Activated CD8-positive, alpha-beta memory T cell treated with anti-CD3 and anti-CD28 coated beads for 36 hours (primary cell): Measurements from ENCODE around the gene LYL1. TPM values are rescaled to one million over a fixed set of nuclear protein-coding genes. Genes with fewer than 3 reads are reported as not detected.

Experiments used
- CTCF ChIA-PET: fragments of 350-600 bp; sonication (Branson Sonifier 250); formaldehyde crosslinking; loops from one replicate; lab custom pipeline; 2021; ENCODE audit warnings: antibody characterized with exemption; lab: Charles Lee
- POLR2A ChIA-PET: fragments of 350-600 bp; sonication (Branson Sonifier 250); formaldehyde crosslinking; loops from one replicate; lab custom pipeline; 2021; ENCODE audit warnings: antibody characterized with exemption; lab: Charles Lee
- total RNA-seq, 2 experiments: library from RNA; stranded (reverse); gene quantifications; one replicate each; pipeline ENCODE4 v1.2.3, GENCODE V29; 2021

The LYL1 gene
- total RNA-seq, 2 experiments from 2014 or later: 1.8 to 2.8 TPM

GRCh38 chr19:13058951-13059660, 43.6 kb downstream of the LYL1 start:
- CTCF ChIA-PET: interaction anchor here (1.2 to 6.3 kb wide), 6 partner anchors 11 to 94 kb away, joined by 3 to 110 read pairs (median 22); no protein-coding TSS in a partner anchor
- POLR2A ChIA-PET: interaction anchor here (0.6 kb wide), 1 partner anchor 36 kb away, joined by 4 read pairs; no protein-coding TSS in a partner anchor

- CTCF ChIA-PET: interaction anchor here (0.8 to 6.3 kb wide), 6 partner anchors 37 to 92 kb away, joined by 3 to 110 read pairs (median 5); no protein-coding TSS in a partner anchor
- POLR2A ChIA-PET: no interaction called here
These were observed 44.9 kb downstream of the LYL1 start for GRCh38 chr19:13057744-13058143.

GRCh38 chr19:13057147-13057572, 45.5 kb downstream of the LYL1 start:
- POLR2A ChIA-PET: no interaction called here
- CTCF ChIA-PET: interaction anchor here (1.2 to 6.3 kb wide), 4 partner anchors 38 to 92 kb away, joined by 3 to 110 read pairs (median 28); no protein-coding TSS in a partner anchor

- CTCF ChIA-PET: interaction anchor here (0.7 to 6.3 kb wide), 5 partner anchors 22 to 91 kb away, joined by 3 to 49 read pairs (median 3); partner anchors contain the start of gene TRMT1
- POLR2A ChIA-PET: no interaction called here
These were observed 46.5 kb downstream of the LYL1 start for GRCh38 chr19:13056052-13056660.

GRCh38 chr19:13055213-13056051, 47.2 kb downstream of the LYL1 start:
- CTCF ChIA-PET: interaction anchor here (0.8 to 2.1 kb wide), 4 partner anchors 42 to 90 kb away, joined by 3 to 7 read pairs (median 3); partner anchors contain the start of gene TRMT1
- POLR2A ChIA-PET: no interaction called here

GRCh38 chr19:13054626-13055212, 47.9 kb downstream of the LYL1 start:
- POLR2A ChIA-PET: no interaction called here
- CTCF ChIA-PET: interaction anchor here (0.8 to 2.1 kb wide), 5 partner anchors 10 to 89 kb away, joined by 3 to 7 read pairs (median 4); no protein-coding TSS in a partner anchor

- CTCF ChIA-PET: interaction anchor here (0.8 to 1.3 kb wide), 4 partner anchors 9 to 76 kb away, joined by 3 to 4 read pairs (median 4); no protein-coding TSS in a partner anchor
- POLR2A ChIA-PET: no interaction called here
These were observed 48.7 kb downstream of the LYL1 start for GRCh38 chr19:13053761-13054625.

GRCh38 chr19:13053238-13053637, 49.4 kb downstream of the LYL1 start:
- CTCF ChIA-PET: interaction anchor here (1.3 kb wide), 1 partner anchor 20 kb away, joined by 3 read pairs; no protein-coding TSS in a partner anchor
- POLR2A ChIA-PET: no interaction called here

GRCh38 chr19:13052447-13053175, 50.0 kb downstream of the LYL1 start:
- ChIA-PET POLR2A (no interaction called here), CTCF (interaction anchor here (1.3 to 2.0 kb wide), 2 partner anchors 9 to 19 kb away, joined by 3 to 9 read pairs; no protein-coding TSS in a partner anchor)

GRCh38 chr19:13051557-13052165, 51.0 kb downstream of the LYL1 start:
- CTCF ChIA-PET: interaction anchor here (1.0 to 2.0 kb wide), 3 partner anchors 10 to 86 kb away, joined by 3 to 9 read pairs (median 6); no protein-coding TSS in a partner anchor
- POLR2A ChIA-PET: no interaction called here

GRCh38 chr19:13050274-13050673, 52.4 kb downstream of the LYL1 start:
- POLR2A ChIA-PET: no interaction called here

More at GRCh38 chr19:13050274-13050673, 52.4 kb downstream of the LYL1 start:
- CTCF ChIA-PET: interaction anchor here (1.9 kb wide), 1 partner anchor 85 kb away, joined by 6 read pairs; no protein-coding TSS in a partner anchor

Other genes starting within 250 kb of the LYL1 start
- gene DNASE2, start 221.4 kb downstream of the LYL1 start, total RNA-seq: 10 to 100 TPM; 20.5 to 23.1 TPM
- under 1 TPM; 0.69 to 0.84 TPM for gene KLF1, start 215.7 kb downstream of the LYL1 start, total RNA-seq
- gene GCDH, start 211.7 kb downstream of the LYL1 start, total RNA-seq: 10 to 100 TPM; 55.2 to 57.2 TPM
- gene SYCE2, start 183.6 kb downstream of the LYL1 start, total RNA-seq: 1 to 10 TPM; 1.1 to 1.5 TPM
- 100 to 1,000 TPM; 183 to 188 TPM for gene FARSA, start 169.1 kb downstream of the LYL1 start, total RNA-seq
- 100 to 1,000 TPM; 805 to 809 TPM for gene CALR, start 164.2 kb downstream of the LYL1 start, total RNA-seq
- 100 to 1,000 TPM; 216 to 220 TPM for gene RAD23A, start 157.0 kb downstream of the LYL1 start, total RNA-seq
- 10 to 100 TPM; 38.9 to 40.8 TPM for gene GADD45GIP1, start 145.6 kb downstream of the LYL1 start, total RNA-seq
- not detected for gene DAND5, start 133.3 kb downstream of the LYL1 start, total RNA-seq
- 1 to 10 TPM; 2.2 to 3.5 TPM for gene NFIX, start 107.4 kb downstream of the LYL1 start, total RNA-seq
- 100 to 1,000 TPM; 130 to 134 TPM for gene TRMT1, start 13.9 kb upstream of the LYL1 start, total RNA-seq
- 100 to 1,000 TPM; 116 to 119 TPM for gene NACC1, start 15.4 kb upstream of the LYL1 start, total RNA-seq
- 10 to 100 TPM; 62.8 to 69.0 TPM for gene STX10, start 47.5 kb upstream of the LYL1 start, total RNA-seq
- gene IER2, start 47.6 kb upstream of the LYL1 start, total RNA-seq: 100 to 1,000 TPM; 117 to 118 TPM